Measurements from ENCODE around the gene RAP2A. TPM values are rescaled to one million over a fixed set of nuclear protein-coding genes. Genes with fewer than 3 reads are reported as not detected.

RAP2A gene
- total RNA-seq, 2 donors from 2014 or later, result 31.0 to 39.4 TPM

- DNase-seq (ENCODE audit: low spot score) (no peak), ATAC-seq (ENCODE audit: insufficient number of reproducible peaks, low FRiP score, low read depth) (no peak)
- TF ChIP-seq CTCF (IDR thresholded peaks at IDR 0.05), result no peak
- Histone ChIP-seq H3K27me3 (replicated peaks; ENCODE audit: insufficient read depth) (no peaks in the 10 kb centered on the region), H3K9me3 (no peaks in the 10 kb centered on the region), H3K27ac (no peak overlapping the region), H3K36me3 (no peaks in the 10 kb centered on the region), H3K4me3 (peak overlapping the region; percentile 5), H3K4me1 (ENCODE audit: control insufficient read depth in 1 of 2, low read depth in 2 of 2) (peaks cover 0 to 5% of the 10 kb centered on the region in 2 donors)
These were observed 4.3 kb upstream of the RAP2A start for GRCh38 chr13:97429681-97430081.

- H3K4me1 ChIP-seq (ENCODE audit: control insufficient read depth in 1 of 2, low read depth in 2 of 2), result peaks cover 0 to 5% of the 10 kb centered on the region in 2 donors
- H3K9me3 ChIP-seq, result no peaks in the 10 kb centered on the region
- DNase-seq (ENCODE audit: low spot score), result no peak
- no peak for ATAC-seq (ENCODE audit: insufficient number of reproducible peaks, low FRiP score, low read depth)
- no peaks in the 10 kb centered on the region for H3K27me3 ChIP-seq (replicated peaks; ENCODE audit: insufficient read depth)
- H3K36me3 ChIP-seq, result no peaks in the 10 kb centered on the region
- no peak overlapping the region for H3K4me3 ChIP-seq
- TF ChIP-seq CTCF (IDR thresholded peaks at IDR 0.05), result no peak
- no peak overlapping the region for H3K27ac ChIP-seq
These were observed 3.7 kb upstream of the RAP2A start for GRCh38 chr13:97430296-97430695.

- no peak overlapping the region for H3K4me3 ChIP-seq
- H3K9me3 ChIP-seq, result no peaks in the 10 kb centered on the region
- no peak for DNase-seq (ENCODE audit: low spot score)
- H3K36me3 ChIP-seq, result no peaks in the 10 kb centered on the region
- H3K27me3 ChIP-seq (replicated peaks; ENCODE audit: insufficient read depth), result no peaks in the 10 kb centered on the region
- no peak for TF ChIP-seq CTCF (IDR thresholded peaks at IDR 0.05)
- H3K27ac ChIP-seq, result no peak overlapping the region
- no peak for ATAC-seq (ENCODE audit: insufficient number of reproducible peaks, low FRiP score, low read depth)
- H3K4me1 ChIP-seq (ENCODE audit: control insufficient read depth in 1 of 2, low read depth in 2 of 2), result peaks cover 4 to 12% of the 10 kb centered on the region in 2 donors
These were observed 2.7 kb upstream of the RAP2A start for GRCh38 chr13:97431171-97431764.

GRCh38 chr13:97432232-97432916 lies 1.6 kb upstream of the RAP2A start:
- no peaks in the 10 kb centered on the region for H3K9me3 ChIP-seq
- H3K4me1 ChIP-seq (ENCODE audit: control insufficient read depth in 1 of 2, low read depth in 2 of 2), result peaks cover 13 to 20% of the 10 kb centered on the region in 2 donors
- H3K4me3 ChIP-seq, result peak overlapping the region; percentile 91
- H3K36me3 ChIP-seq, result no peaks in the 10 kb centered on the region
- ATAC-seq (ENCODE audit: insufficient number of reproducible peaks, low FRiP score, low read depth) (no peak), DNase-seq (ENCODE audit: low spot score) (no peak)
- no peak for TF ChIP-seq CTCF (IDR thresholded peaks at IDR 0.05)
- H3K27ac ChIP-seq, result peak overlapping the region; percentile 63 to 75
- no peaks in the 10 kb centered on the region for H3K27me3 ChIP-seq (replicated peaks; ENCODE audit: insufficient read depth)

- peak; percentile 96 for DNase-seq (ENCODE audit: low spot score)
- Histone ChIP-seq H3K4me1 (ENCODE audit: control insufficient read depth in 1 of 2, low read depth in 2 of 2) (peaks cover 16 to 28% of the 10 kb centered on the region in 2 donors), H3K36me3 (no peaks in the 10 kb centered on the region), H3K27me3 (replicated peaks; ENCODE audit: insufficient read depth) (no peaks in the 10 kb centered on the region), H3K4me3 (peak overlapping the region; percentile 91), H3K9me3 (no peaks in the 10 kb centered on the region), H3K27ac (peak overlapping the region; percentile 99 to 100)
- TF ChIP-seq CTCF (IDR thresholded peaks at IDR 0.05), result no peak
- peak; percentile 99 for ATAC-seq (ENCODE audit: insufficient number of reproducible peaks, low FRiP score, low read depth)
These were observed 847 bp upstream of the RAP2A start for GRCh38 chr13:97432917-97433726.

Measured in thoracic aorta (tissue), 2 donors.